GM12865 (cell line): ENCODE results near the gene CINP.
"Not testable (repeated sequence)": the region's sequence is repeated elsewhere in the genome, so short reads cannot be mapped to it uniquely, and the experiment has no call there.

Experiments used
- DNase-seq: peaks from one replicate; pipeline ENCODE4 v3.0.0; 2010; ENCODE audit warnings: low read depth
- H3K4me3 ChIP-seq: 2 replicates; pipeline ENCODE4 v1.5.1; 2011; ENCODE audit warnings: mild to moderate bottlenecking, low read depth, low read length, control low read depth
- CTCF ChIP-seq: IDR thresholded peaks from 2 replicates; pipeline ENCODE4 v1.5.1; 2011; ENCODE audit warnings: low read length, control low read depth, low read depth, inconsistent platforms; ENCODE audit not compliant: insufficient read depth; ENCODE audit errors: missing control alignments

CINP gene

DNA sequence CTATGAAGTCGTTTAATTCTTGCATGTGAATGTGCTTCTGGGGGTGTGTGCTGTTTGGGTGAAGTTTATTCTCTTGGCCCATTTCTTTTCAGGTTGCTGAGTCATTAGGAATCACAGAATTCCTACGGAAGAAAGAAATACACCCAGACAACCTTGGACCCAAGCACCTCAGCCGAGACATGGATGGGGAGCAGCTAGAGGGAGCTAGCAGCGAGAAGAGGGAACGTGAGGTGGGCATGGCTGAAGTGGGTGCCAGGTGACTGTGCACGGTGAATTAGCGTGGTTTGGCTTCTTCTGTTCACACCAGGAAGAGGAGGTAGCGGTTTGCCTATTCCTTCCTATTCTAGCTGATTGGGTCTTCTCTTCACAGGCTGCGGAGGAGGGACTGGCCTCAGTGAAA lies 24.0 kb downstream of the CINP start:
- TF ChIP-seq CTCF = no peak
- DNase-seq = no peak
- no peak overlapping the region for H3K4me3 ChIP-seq

DNA sequence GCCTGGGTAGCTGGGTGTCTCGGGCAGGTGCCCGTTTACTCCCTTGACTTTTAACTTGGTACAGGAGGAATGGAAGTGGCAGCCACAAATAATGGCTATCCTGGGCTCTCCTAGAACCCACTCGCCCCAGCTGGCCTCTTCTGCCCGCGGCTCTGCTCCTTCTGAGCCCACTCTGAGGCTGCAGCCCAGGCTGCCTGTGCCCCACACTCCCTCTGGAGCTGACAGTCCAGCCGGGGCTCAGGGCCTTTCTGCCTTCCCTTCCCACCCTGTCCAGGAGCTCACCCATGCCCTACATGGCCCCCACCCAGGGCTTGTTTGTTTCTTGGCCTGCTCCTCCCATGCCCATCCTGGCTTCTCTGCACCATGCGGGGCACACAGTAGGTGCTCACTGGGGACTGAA lies 27.5 kb downstream of the CINP start:
- DNase-seq = no peak
- no peak for TF ChIP-seq CTCF
- H3K4me3 ChIP-seq = no peak overlapping the region

GRCh38 chr14:102333795-102334705 lies 28.6 kb downstream of the CINP start:
- DNase-seq = no peak
- no peak overlapping the region for H3K4me3 ChIP-seq
- TF ChIP-seq CTCF = no peak

DNA sequence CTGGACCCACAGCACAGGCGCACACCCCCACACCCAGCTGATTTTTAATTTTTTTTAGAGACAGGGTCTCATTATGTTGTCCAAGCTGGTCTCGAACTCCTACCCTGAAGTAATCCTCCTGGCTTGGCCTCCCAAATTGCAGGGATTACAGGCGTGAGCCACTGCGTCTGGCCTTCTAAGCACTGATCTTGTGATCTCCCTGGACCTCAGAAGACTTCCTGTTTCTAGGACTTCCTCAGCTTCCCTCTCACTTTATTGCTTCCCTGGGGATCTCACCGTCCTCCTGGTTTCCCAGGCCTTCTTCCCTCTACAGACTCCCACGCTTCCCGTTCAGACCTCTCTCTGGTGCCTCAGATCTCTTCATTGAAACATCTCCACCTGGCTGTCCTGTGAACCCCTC lies 29.3 kb downstream of the CINP start:
- no peak for TF ChIP-seq CTCF
- DNase-seq = no peak

DNA sequence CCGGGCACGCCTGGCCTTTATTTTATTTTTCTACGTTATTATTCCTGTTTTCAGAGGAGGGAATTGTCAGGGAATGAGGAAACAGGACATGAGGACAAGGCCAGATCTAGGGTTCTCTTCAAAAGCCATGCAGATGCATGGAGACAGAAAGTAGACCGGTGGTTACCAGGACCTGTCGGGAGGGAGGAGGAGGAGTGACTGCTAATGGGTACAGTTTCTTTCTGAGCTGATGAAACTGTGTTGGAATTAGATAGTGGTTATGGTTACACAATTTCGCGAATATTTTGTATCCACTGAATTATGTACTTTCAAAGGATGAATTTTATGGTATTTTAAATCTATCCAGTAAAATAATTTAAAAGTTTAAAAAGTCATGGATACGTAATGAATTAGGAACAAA lies 31.9 kb downstream of the CINP start:
- TF ChIP-seq CTCF = no peak
- no peak for DNase-seq
- no peak overlapping the region for H3K4me3 ChIP-seq

More for the DNA sequence above, 29.3 kb downstream of the CINP start:
- H3K4me3 ChIP-seq = no peak overlapping the region

GRCh38 chr14:102329381-102329780 lies 33.3 kb downstream of the CINP start:
- not testable (repeated sequence) for H3K4me3 ChIP-seq, DNase-seq

- TF ChIP-seq CTCF = no peak
- no peak for DNase-seq
These were observed 36.1 kb downstream of the CINP start for GRCh38 chr14:102326583-102326982.

More at GRCh38 chr14:102326583-102326982, 36.1 kb downstream of the CINP start:
- no peak overlapping the region for H3K4me3 ChIP-seq
